SJCRH30 (cell line): ENCODE measurements around the gene RAX2. TPM values are rescaled to one million over a fixed set of nuclear protein-coding genes. Genes with fewer than 3 reads are reported as not detected.

ENCODE experiments used
- DNase-seq, 2 experiments: peaks; one replicate each; pipeline ENCODE4 v3.0.0-alpha.2; 2015 to 2020
- H3K27ac ChIP-seq: fragments of 250-450 bp; sonication (Bioruptor Pico); 2 replicates; pipeline ENCODE4 v1.5.1; 2020; ENCODE audit warnings: mild to moderate bottlenecking, moderate library complexity
- H3K27me3 ChIP-seq: fragments of 250-450 bp; sonication (Bioruptor Pico); 2 replicates; pipeline ENCODE4 v1.5.1; 2020; ENCODE audit warnings: mild to moderate bottlenecking, moderate library complexity
- H3K36me3 ChIP-seq: fragments of 250-450 bp; sonication (Bioruptor Pico); 2 replicates; pipeline ENCODE4 v1.5.1; 2020; ENCODE audit warnings: mild to moderate bottlenecking, moderate library complexity
- H3K4me1 ChIP-seq: fragments of 250-450 bp; sonication (Bioruptor Pico); 2 replicates; pipeline ENCODE4 v1.5.1; 2020; ENCODE audit warnings: mild to moderate bottlenecking, moderate library complexity
- H3K4me3 ChIP-seq: fragments of 250-450 bp; sonication (Bioruptor Pico); 2 replicates; pipeline ENCODE4 v1.5.1; 2020; ENCODE audit warnings: mild to moderate bottlenecking, moderate library complexity
- H3K9me3 ChIP-seq: fragments of 250-450 bp; sonication (Bioruptor Pico); replicated peaks from 2 replicates; pipeline ENCODE4 v1.5.1; 2020; ENCODE audit warnings: mild to moderate bottlenecking, moderate library complexity
- total RNA-seq: library from RNA; depleted of rRNA; stranded (reverse); fragments of >200 nt; shearing (Covaris generic); gene quantifications from 2 replicates; pipeline ENCODE4 v1.2.3, GENCODE V29; 2014; rRNA removed

Gene RAX2
- total RNA-seq, 1 experiment from 2014 or later: not detected

DNA sequence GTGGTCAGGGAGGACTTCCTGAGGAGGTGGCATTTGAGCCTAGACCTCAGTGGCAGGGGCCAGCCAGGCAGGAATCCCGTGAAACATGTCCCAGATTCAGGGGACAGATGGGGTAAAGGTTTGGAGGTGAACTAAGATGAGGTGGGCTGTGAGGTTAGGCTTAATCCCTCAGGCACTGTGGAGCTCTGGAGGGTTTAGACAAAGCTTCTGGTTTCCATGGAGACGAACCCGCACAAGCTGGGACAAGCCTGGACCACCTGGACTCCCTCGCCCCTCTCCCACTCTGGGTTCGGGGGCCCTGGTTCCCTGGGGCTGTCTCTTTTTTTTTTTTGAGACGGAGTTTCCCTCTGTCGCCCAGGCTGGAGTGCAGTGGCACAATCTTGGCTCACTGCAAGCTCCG, 48.1 kb downstream of the RAX2 start:
- H3K27me3 ChIP-seq: peaks cover 22% of the 10 kb centered on the region

DNA sequence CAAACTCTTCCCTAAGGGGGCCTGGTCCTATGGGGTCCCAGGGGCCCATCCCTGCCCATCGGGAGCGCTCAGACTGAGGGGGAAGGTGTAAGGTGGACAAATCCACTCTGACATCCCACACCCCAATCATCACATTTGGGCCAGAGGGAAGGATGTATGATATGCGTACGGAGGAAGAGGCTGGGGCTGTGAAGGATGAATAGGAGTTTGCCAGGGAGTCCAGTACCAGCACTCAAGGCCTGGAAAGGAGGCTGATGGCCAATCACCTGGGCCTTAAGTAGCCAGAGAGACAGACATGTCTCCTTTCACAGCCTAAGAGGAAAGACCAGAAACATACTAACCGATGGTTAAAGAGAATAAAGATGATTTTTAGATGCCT, 48.9 kb downstream of the RAX2 start:
- H3K27ac ChIP-seq: no peak overlapping the region

More for the DNA sequence above, 48.1 kb downstream of the RAX2 start:
- peak in 1 of 2 experiments; percentile 26 for DNase-seq
- no peak overlapping the region for H3K4me3 ChIP-seq
- H3K9me3 ChIP-seq: no peaks in the 10 kb centered on the region
- no peaks in the 10 kb centered on the region for H3K36me3 ChIP-seq
- no peak overlapping the region for H3K27ac ChIP-seq
- no peaks in the 10 kb centered on the region for H3K4me1 ChIP-seq

DNA sequence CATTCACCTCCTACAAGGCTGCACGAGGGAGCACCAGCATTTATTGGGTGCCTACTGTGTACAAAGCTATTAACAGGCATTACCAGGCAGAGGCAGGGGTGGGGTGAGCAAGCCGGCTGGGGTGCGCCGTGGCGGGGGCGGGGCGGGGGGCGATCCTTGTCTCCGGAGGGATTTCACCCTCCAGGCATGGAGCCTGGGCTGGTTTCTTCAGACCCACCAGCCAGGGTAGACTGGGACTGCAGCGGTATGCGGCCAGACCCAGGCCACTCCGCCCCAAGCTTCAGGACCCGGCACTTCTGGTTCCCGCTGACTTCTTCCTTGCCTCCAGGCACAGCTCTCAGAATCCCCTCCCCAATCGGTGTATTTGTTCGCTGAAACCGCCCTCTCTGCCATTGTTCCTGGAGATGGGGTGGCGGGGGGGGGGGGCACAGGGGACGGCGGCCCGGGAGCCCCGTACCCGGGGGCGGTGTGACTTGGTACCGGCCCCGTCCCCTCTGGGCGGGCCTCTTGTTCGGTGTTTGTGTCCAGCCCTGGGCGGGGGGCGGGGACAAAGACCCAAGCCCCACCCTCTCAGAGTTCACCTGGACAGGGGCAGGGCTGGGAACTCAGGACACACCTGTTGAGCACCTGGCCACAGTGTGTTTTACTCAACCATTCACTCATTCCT, 49.5 kb downstream of the RAX2 start:
- DNase-seq: no peak
- peaks cover 23% of the 10 kb centered on the region for H3K27me3 ChIP-seq

More for the DNA sequence above, 48.9 kb downstream of the RAX2 start:
- Histone ChIP-seq H3K9me3 (no peaks in the 10 kb centered on the region), H3K4me1 (no peaks in the 10 kb centered on the region), H3K4me3 (no peak overlapping the region), H3K36me3 (no peaks in the 10 kb centered on the region), H3K27me3 (peaks cover 23% of the 10 kb centered on the region)
- DNase-seq: no peak

DNA sequence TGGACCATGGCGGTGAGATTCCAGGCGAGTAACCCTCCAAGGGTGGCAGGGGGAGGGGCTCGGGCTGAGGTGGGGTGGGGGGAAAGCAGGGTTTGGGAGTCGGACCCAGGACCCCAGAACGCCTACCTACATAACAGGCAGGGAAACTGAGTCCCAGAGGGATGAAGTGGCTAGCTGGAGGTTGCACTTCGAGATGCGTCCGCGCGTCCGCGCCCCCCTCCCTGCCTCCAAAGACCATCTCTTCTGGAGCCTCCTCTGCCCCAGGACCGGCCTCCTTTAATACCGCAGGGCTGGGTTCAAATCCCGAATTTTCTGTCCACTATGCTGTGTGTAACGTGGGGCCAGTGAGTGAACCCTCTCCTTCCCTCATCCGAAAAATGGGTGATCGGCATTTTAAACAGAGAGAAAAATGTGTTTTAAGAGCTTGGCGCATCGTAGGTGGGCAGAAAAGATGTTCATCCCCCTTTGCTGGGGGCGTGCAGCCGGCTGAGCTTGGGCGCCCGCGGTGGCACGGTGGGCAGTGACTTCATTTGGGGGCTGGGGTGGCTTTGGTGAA, 50.1 kb downstream of the RAX2 start:
- DNase-seq: no peak
- no peak overlapping the region for H3K4me3 ChIP-seq
- H3K36me3 ChIP-seq: no peaks in the 10 kb centered on the region
- no peaks in the 10 kb centered on the region for H3K9me3 ChIP-seq
- no peak overlapping the region for H3K27ac ChIP-seq
- H3K4me1 ChIP-seq: no peaks in the 10 kb centered on the region
- peaks cover 23% of the 10 kb centered on the region for H3K27me3 ChIP-seq

More for the DNA sequence above, 49.5 kb downstream of the RAX2 start:
- Histone ChIP-seq H3K27ac (no peak overlapping the region), H3K4me3 (no peak overlapping the region), H3K36me3 (no peaks in the 10 kb centered on the region), H3K4me1 (no peaks in the 10 kb centered on the region), H3K9me3 (no peaks in the 10 kb centered on the region)

DNA sequence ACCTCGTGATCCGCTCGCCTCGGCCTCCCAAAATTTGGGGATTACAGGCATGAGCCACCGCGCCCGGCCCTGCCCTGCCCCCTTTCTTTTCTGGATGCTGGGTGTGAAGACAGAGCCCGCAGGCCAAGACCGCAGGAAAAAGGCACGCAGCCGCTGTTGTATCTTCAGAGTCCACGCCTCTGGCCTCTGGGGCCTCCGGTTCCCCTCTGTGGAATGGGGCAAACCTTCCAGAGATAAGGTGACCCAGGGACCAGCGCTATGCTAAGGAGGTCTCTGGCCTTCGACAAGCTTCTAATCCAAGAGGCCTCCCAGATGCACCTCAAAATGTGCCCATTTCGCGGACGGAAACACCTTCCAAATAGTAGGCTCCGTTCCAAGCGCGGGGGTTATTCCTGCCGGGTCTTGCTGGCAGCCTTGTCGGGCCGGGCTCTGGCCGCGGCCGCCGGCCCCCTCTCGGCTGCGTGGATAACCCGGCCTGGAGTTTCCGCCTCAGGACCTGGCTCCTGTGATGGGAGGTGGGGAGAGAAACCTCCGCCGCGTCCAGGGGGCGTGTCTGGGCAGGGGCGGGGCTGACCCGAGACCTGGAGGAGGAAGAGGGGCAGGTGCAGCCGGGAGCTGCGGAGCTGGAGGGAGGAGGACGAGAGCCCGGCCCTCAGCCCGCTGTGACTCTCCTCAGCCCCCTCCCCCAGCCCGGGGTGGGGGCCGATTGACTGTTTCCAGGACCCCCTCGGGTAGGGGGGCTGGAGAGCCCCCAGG, 50.7 kb downstream of the RAX2 start:
- Histone ChIP-seq H3K9me3 (no peaks in the 10 kb centered on the region), H3K4me3 (no peak overlapping the region), H3K27ac (no peak overlapping the region), H3K36me3 (no peaks in the 10 kb centered on the region), H3K4me1 (no peaks in the 10 kb centered on the region), H3K27me3 (peaks cover 23% of the 10 kb centered on the region)
- peak; percentile 82 to 84 for DNase-seq

DNA sequence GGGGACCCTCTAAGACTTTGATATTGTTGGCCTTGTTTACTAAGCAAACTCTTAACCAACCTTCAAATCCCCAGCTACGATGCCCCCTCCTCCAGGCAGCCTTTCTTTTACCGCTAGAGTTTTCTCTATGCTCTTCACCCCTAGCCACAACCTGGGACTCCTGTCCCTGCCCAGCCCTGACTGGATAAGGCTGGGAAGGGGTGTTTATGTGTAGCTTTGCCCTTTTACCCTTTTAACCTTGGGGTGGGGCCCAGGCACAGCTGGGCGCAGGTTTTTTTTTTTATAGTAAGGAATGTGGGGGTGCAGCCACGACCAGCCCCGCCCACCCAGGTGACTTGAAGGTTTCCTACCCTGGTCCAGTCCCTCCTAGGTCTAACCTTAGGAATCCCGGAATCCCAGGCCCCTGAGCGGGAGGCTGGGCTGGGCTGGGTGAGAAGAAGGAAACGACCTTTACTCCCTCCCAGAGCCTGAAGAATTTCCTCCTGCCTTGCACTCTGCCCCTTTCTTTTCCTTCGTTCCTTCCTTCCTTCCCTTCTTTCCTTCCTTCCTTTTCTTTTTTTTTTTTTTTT, 51.6 kb downstream of the RAX2 start:
- no peak overlapping the region for H3K4me3 ChIP-seq
- DNase-seq: no peak
- H3K4me1 ChIP-seq: no peaks in the 10 kb centered on the region
- H3K36me3 ChIP-seq: no peaks in the 10 kb centered on the region
- no peaks in the 10 kb centered on the region for H3K9me3 ChIP-seq
- peaks cover 23% of the 10 kb centered on the region for H3K27me3 ChIP-seq
- no peak overlapping the region for H3K27ac ChIP-seq

DNA sequence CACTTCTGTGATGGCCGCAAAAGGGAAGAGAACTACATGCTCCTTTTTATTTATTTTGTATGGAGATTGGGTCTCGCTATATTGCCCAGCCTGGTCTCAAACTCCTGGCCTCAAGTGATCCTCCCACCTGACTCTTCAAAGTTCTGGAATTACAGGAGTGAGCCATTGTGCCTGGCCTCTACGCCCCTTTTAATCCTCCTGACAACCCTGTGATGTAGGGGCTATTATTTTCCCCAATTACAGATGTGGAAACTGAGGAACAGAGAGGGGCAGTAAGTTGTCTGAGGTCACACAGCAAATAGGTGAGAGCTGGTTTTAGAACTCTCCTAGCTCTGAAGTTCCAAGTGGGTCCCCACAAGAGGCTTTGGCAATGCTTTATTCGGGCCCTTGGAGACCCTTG, 52.2 kb downstream of the RAX2 start:
- Histone ChIP-seq H3K4me3 (no peak overlapping the region), H3K27me3 (peaks cover 23% of the 10 kb centered on the region)

More for the DNA sequence above, 52.2 kb downstream of the RAX2 start:
- no peaks in the 10 kb centered on the region for H3K9me3 ChIP-seq
- no peak overlapping the region for H3K27ac ChIP-seq
- H3K4me1 ChIP-seq: no peaks in the 10 kb centered on the region
- DNase-seq: no peak
- H3K36me3 ChIP-seq: no peaks in the 10 kb centered on the region

Other genes starting within 250 kb of the RAX2 start
- not detected in 2 replicates for gene TEKTIP1, start 233.1 kb downstream of the RAX2 start, total RNA-seq
- gene MFSD12, start 214.6 kb downstream of the RAX2 start, total RNA-seq: 54.6 and 57.1 TPM in 2 replicates
- gene HMG20B, start 199.3 kb downstream of the RAX2 start, total RNA-seq: 45.0 and 48.0 TPM in 2 replicates
- gene GIPC3, start 186.8 kb downstream of the RAX2 start, total RNA-seq: 0.03 and 0.06 TPM in 2 replicates
- 0.06 and 0.13 TPM in 2 replicates for gene TBXA2R, start 165.4 kb downstream of the RAX2 start, total RNA-seq
- gene CACTIN, start 145.4 kb downstream of the RAX2 start, total RNA-seq: 21.4 and 21.6 TPM in 2 replicates
- gene PIP5K1C, start 71.8 kb downstream of the RAX2 start, total RNA-seq: 11.8 and 12.2 TPM in 2 replicates
- not detected in 2 replicates for gene TJP3, start 63.8 kb downstream of the RAX2 start, total RNA-seq
- gene APBA3, start 10.5 kb downstream of the RAX2 start, total RNA-seq: 15.0 and 15.2 TPM in 2 replicates
- gene MRPL54, start 9.5 kb downstream of the RAX2 start, total RNA-seq: 23.9 and 29.4 TPM in 2 replicates
- gene MATK, start 14.2 kb upstream of the RAX2 start, total RNA-seq: not detected in 2 replicates
- not detected in 2 replicates for gene ZFR2, start 96.8 kb upstream of the RAX2 start, total RNA-seq
- gene ATCAY, start 108.5 kb upstream of the RAX2 start, total RNA-seq: not detected in 2 replicates
- 0.79 and 1.1 TPM in 2 replicates for gene NMRK2, start 160.8 kb upstream of the RAX2 start, total RNA-seq
- gene DAPK3, start 198.9 kb upstream of the RAX2 start, total RNA-seq: 39.1 and 41.9 TPM in 2 replicates
- 1,658 and 1,674 TPM in 2 replicates for gene EEF2, start 213.2 kb upstream of the RAX2 start, total RNA-seq
- gene PIAS4, start 235.5 kb upstream of the RAX2 start, total RNA-seq: 32.8 and 35.1 TPM in 2 replicates